GM21737 (cell line): ENCODE data around the gene NCF2.

Experiments
- ATAC-seq: cut with Tn5 transposase; IDR thresholded peaks from one replicate; pipeline ENCODE4 v1.9.1; 2021; ENCODE audit warnings: mild to moderate bottlenecking, moderate library complexity; ENCODE audit not compliant: unreplicated experiment

Gene NCF2

GRCh38 chr1:183612407-183612806 lies 22.1 kb upstream of the NCF2 start:
- ATAC-seq: no peak

GRCh38 chr1:183611021-183611420 lies 20.8 kb upstream of the NCF2 start:
- no peak for ATAC-seq

GRCh38 chr1:183609759-183610452 lies 19.6 kb upstream of the NCF2 start:
- ATAC-seq: no peak

- ATAC-seq: peak; percentile 37
Measured at GRCh38 chr1:183609313-183609712, 19.1 kb upstream of the NCF2 start.

GRCh38 chr1:183607322-183607980 lies 17.2 kb upstream of the NCF2 start:
- peak; percentile 44 for ATAC-seq

- ATAC-seq: no peak
Measured at GRCh38 chr1:183605904-183606303, 15.6 kb upstream of the NCF2 start.

GRCh38 chr1:183604815-183605214 lies 14.6 kb upstream of the NCF2 start:
- ATAC-seq: no peak

GRCh38 chr1:183604038-183604808 lies 14.0 kb upstream of the NCF2 start:
- no peak for ATAC-seq

- no peak for ATAC-seq
Measured at GRCh38 chr1:183602510-183602909, 12.3 kb upstream of the NCF2 start.

GRCh38 chr1:183600634-183601033 lies 10.4 kb upstream of the NCF2 start:
- ATAC-seq: no peak

GRCh38 chr1:183600136-183600535 lies 9.9 kb upstream of the NCF2 start:
- no peak for ATAC-seq

GRCh38 chr1:183598386-183598785 lies 8.1 kb upstream of the NCF2 start:
- peak; percentile 70 for ATAC-seq

- no peak for ATAC-seq
Measured at GRCh38 chr1:183597656-183598347, 7.5 kb upstream of the NCF2 start.

- ATAC-seq: no peak
Measured at GRCh38 chr1:183596500-183596899, 6.2 kb upstream of the NCF2 start.

GRCh38 chr1:183595537-183595936 lies 5.3 kb upstream of the NCF2 start:
- no peak for ATAC-seq

GRCh38 chr1:183593356-183593755 lies 3.1 kb upstream of the NCF2 start:
- peak; percentile 32 for ATAC-seq

- ATAC-seq: no peak
Measured at GRCh38 chr1:183592733-183593132, 2.5 kb upstream of the NCF2 start.

GRCh38 chr1:183589874-183590243 lies 400 bp downstream of the NCF2 start:
- peak; percentile 16 for ATAC-seq

- ATAC-seq: no peak
Measured at GRCh38 chr1:183589384-183589783, 875 bp downstream of the NCF2 start.

- ATAC-seq: no peak
Measured at GRCh38 chr1:183588827-183589226, 1.4 kb downstream of the NCF2 start.

GRCh38 chr1:183586926-183587325 lies 3.3 kb downstream of the NCF2 start:
- no peak for ATAC-seq
